ENCODE measurements around the gene CRIP3. TPM values are rescaled to one million over a fixed set of nuclear protein-coding genes. Genes with fewer than 3 reads are reported as not detected.

Gene CRIP3
- total and polyA plus RNA-seq, 2 of the 13 experiments (the other 11 are each of a cell fraction or from before 2014, with no cell fraction given), result 6.3 to 9.3 TPM

GRCh38 chr6:43286980-43287716 lies 21.5 kb downstream of the CRIP3 start (continued):
- TF ChIP-seq GRHL1 (CRISPR knock-in tag; conservative IDR thresholded peaks at IDR 0.05), result no peak
- TF ChIP-seq JUN (CRISPR knock-in tag; IDR thresholded peaks at IDR 0.05), result peak; percentile 63; the same call in 1 of the 2 replicates
- no peak for TF ChIP-seq ZNF597 (CRISPR knock-in tag; IDR thresholded peaks at IDR 0.05)
- TF ChIP-seq ZNF782 (CRISPR knock-in tag; IDR thresholded peaks at IDR 0.05; ENCODE audit: borderline replicate concordance), result no peak
- no peak for TF ChIP-seq ZNF136 (CRISPR knock-in tag; IDR thresholded peaks at IDR 0.05; ENCODE audit: low read depth)
- TF ChIP-seq ZNF704 (CRISPR knock-in tag; IDR thresholded peaks at IDR 0.05; ENCODE audit: borderline replicate concordance), result no peak
- TF ChIP-seq ZNF724P (CRISPR knock-in tag; IDR thresholded peaks at IDR 0.05; ENCODE audit: borderline replicate concordance), result no peak
- TF ChIP-seq SNRNP70 (IDR thresholded peaks at IDR 0.05; ENCODE audit: low read depth, low read length), result no peak
- TF ChIP-seq ZNF616 (CRISPR knock-in tag; IDR thresholded peaks at IDR 0.05; ENCODE audit: low read depth), result no peak
- TF ChIP-seq ZNF24 (IDR thresholded peaks at IDR 0.05), result no peak
- no peak for TF ChIP-seq IKZF1 (IDR thresholded peaks at IDR 0.05)
- TF ChIP-seq ZNF451 (CRISPR knock-in tag; IDR thresholded peaks at IDR 0.05), result no peak
- 0 out of 2 replicates have a peak, but pooled peaks have one; percentile 42 for TF ChIP-seq ZHX2 (IDR thresholded peaks at IDR 0.05; ENCODE audit: low read depth)
- no peak for TF ChIP-seq ZHX2 (CRISPR knock-in tag; IDR thresholded peaks at IDR 0.05; ENCODE audit: borderline replicate concordance)
- no peak for TF ChIP-seq CEBPB (IDR thresholded peaks at IDR 0.05; ENCODE audit: borderline replicate concordance, low read depth, low read length)
- TF ChIP-seq BRCA1 (CRISPR knock-in tag; IDR thresholded peaks at IDR 0.05), result no peak
- no peak for TF ChIP-seq ISX (CRISPR knock-in tag; conservative IDR thresholded peaks at IDR 0.05)
- TF ChIP-seq ZSCAN20 (CRISPR knock-in tag; IDR thresholded peaks at IDR 0.05; ENCODE audit: borderline replicate concordance), result no peak
